Smooth muscle cell (in vitro differentiated cells): ENCODE results near the gene SLC35F2. TPM values are rescaled to one million over a fixed set of nuclear protein-coding genes. Genes with fewer than 3 reads are reported as not detected.

Experiments used
- DNase-seq: peaks from one replicate; lab custom pipeline; 2025; ENCODE audit not compliant: unreplicated experiment; lab: John Stamatoyannopoulos, UW
- H2AFZ ChIP-seq: fragments of 200-600 bp; sonication (generic); 2 replicates; pipeline ENCODE4 v1.6.0; 2016; ENCODE audit warnings: antibody characterized with exemption, low read depth, mild to moderate bottlenecking
- H3F3A ChIP-seq: fragments of 200-600 bp; sonication (generic); 2 replicates; pipeline ENCODE4 v1.6.0; 2017; ENCODE audit warnings: antibody characterized with exemption, low read depth
- H3K27ac ChIP-seq: fragments of 200-600 bp; sonication (generic); 2 replicates; pipeline ENCODE4 v1.5.1; 2016; ENCODE audit warnings: low read depth, mild to moderate bottlenecking
- H3K27me3 ChIP-seq: fragments of 200-600 bp; sonication (generic); 2 replicates; pipeline ENCODE4 v1.6.1; 2016; ENCODE audit warnings: low read depth, mild to moderate bottlenecking
- H3K36me3 ChIP-seq: fragments of 200-600 bp; sonication (generic); 2 replicates; pipeline ENCODE4 v1.5.1; 2016; ENCODE audit warnings: low read depth
- H3K4me1 ChIP-seq: fragments of 200-600 bp; sonication (generic); 2 replicates; pipeline ENCODE4 v1.5.1; 2016; ENCODE audit warnings: low read depth
- H3K4me2 ChIP-seq: fragments of 200-600 bp; sonication (generic); 2 replicates; pipeline ENCODE4 v1.6.0; 2016; ENCODE audit warnings: mild to moderate bottlenecking
- H3K4me3 ChIP-seq: fragments of 200-600 bp; sonication (generic); 2 replicates; pipeline ENCODE4 v1.5.1; 2016; ENCODE audit warnings: mild to moderate bottlenecking
- H3K79me2 ChIP-seq: fragments of 200-600 bp; sonication (generic); 2 replicates; pipeline ENCODE4 v1.6.0; 2016; ENCODE audit warnings: low read depth, mild to moderate bottlenecking
- H3K9ac ChIP-seq: fragments of 200-600 bp; sonication (generic); 2 replicates; pipeline ENCODE4 v1.6.0; 2016; ENCODE audit warnings: low read depth
- H3K9me3 ChIP-seq: fragments of 200-600 bp; sonication (generic); replicated peaks from 2 replicates; pipeline ENCODE4 v1.5.1; 2016; ENCODE audit warnings: low read depth
- H4K20me1 ChIP-seq: fragments of 200-600 bp; sonication (generic); 2 replicates; pipeline ENCODE4 v1.6.0; 2016; ENCODE audit warnings: low read depth
- WGBS: methylation state at CpG from one replicate; pipeline ENCODE4 v1.1.7; 2016; ENCODE audit warnings: low lambda C conversion rate; 5-methylcytosine and 5-hydroxymethylcytosine counted together
- polyA plus RNA-seq: library from polyadenylated mRNA; unstranded; fragments of >200 nt; fragmentation: Nextera tagmentation; extraction: Ambion mirVana; gene quantifications from 2 replicates; pipeline ENCODE4 v1.2.1, GENCODE V29; 2016
- total RNA-seq: library from RNA; depleted of rRNA; stranded (reverse); fragments of >200 nt; gene quantifications from 2 replicates; pipeline ENCODE4 v1.2.3, GENCODE V29; 2014
- TF ChIP-seq, protein P1 (sequence below): fragments of 200-600 bp; sonication (generic); IDR thresholded peaks from 2 replicates; pipeline ENCODE4 v1.5.1; 2017; ENCODE audit warnings: borderline replicate concordance, mild to moderate bottlenecking, antibody characterized with exemption; ENCODE audit not compliant: insufficient read depth, poor library complexity, severe bottlenecking

Gene SLC35F2
- total and polyA plus RNA-seq, 2 experiments from 2014 or later = 2.4 to 7.8 TPM

DNA sequence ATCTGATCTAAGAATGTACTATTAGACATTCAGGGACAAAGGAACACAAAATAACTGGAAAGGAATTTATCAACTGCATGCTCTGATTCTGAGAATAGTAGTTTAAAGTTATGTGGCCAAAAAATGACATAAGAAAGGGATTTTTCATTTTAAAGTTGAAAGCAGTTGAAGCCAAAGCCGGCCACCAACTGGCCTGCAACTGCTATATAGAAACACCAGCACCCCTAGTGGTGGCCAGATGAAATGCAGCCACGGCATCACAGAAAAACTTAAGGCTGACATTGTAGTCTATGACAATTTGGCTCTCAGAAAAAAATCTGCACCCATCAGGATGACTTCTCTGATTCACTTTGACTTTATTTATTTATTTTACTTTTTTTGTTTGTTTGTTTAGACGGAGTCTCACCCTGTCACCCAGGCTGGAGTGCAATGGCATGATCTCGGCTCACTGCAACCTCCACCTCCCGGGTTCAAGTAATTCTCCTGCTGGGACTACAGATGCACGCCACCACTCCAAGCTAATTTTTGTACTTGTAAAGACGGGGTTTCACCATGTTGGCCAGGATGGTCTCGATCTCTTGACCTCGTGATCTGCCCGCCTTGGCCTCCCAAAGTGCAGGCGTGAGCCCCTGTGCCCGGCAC lies 59.2 kb downstream of the SLC35F2 start:
- Histone ChIP-seq H3K9ac (no peak overlapping the region), H3K27ac (no peak overlapping the region), H3F3A (no peaks in the 10 kb centered on the region), H2AFZ (no peak overlapping the region), H3K4me2 (no peak overlapping the region), H3K4me3 (no peak overlapping the region), H3K79me2 (no peaks in the 10 kb centered on the region), H3K27me3 (no peaks in the 10 kb centered on the region), H3K36me3 (no peaks in the 10 kb centered on the region), H4K20me1 (no peaks in the 10 kb centered on the region), H3K9me3 (no peaks in the 10 kb centered on the region), H3K4me1 (no peaks in the 10 kb centered on the region)
- TF ChIP-seq, protein P1, sequence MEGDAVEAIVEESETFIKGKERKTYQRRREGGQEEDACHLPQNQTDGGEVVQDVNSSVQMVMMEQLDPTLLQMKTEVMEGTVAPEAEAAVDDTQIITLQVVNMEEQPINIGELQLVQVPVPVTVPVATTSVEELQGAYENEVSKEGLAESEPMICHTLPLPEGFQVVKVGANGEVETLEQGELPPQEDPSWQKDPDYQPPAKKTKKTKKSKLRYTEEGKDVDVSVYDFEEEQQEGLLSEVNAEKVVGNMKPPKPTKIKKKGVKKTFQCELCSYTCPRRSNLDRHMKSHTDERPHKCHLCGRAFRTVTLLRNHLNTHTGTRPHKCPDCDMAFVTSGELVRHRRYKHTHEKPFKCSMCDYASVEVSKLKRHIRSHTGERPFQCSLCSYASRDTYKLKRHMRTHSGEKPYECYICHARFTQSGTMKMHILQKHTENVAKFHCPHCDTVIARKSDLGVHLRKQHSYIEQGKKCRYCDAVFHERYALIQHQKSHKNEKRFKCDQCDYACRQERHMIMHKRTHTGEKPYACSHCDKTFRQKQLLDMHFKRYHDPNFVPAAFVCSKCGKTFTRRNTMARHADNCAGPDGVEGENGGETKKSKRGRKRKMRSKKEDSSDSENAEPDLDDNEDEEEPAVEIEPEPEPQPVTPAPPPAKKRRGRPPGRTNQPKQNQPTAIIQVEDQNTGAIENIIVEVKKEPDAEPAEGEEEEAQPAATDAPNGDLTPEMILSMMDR = peak; percentile 95
- peak; percentile 7 for DNase-seq
- 71% methylated on average over 12 of the region's 12 CpGs for WGBS

DNA sequence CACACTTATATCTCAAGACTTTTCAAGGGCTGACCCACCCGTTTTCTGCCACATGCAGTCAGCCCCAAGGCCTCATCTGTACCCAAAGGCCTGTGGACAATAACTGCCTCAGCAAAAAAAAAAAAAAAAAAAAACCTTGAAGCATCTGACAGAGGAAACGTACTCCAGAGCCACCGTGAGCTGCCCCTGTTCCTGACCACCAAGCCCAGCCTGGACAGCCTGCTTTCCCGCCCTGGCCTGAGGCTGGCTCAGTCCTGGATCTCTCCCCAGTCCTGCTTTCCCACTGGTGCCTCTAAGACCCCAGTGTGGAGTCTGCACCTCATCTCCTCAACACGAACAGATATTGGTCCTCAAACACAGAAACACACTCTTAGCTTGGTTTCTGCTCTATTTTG lies 66.5 kb downstream of the SLC35F2 start:
- H3F3A ChIP-seq = no peaks in the 10 kb centered on the region
- WGBS = 51% methylated on average over 5 of the region's 5 CpGs
- H3K9me3 ChIP-seq = no peaks in the 10 kb centered on the region

DNA sequence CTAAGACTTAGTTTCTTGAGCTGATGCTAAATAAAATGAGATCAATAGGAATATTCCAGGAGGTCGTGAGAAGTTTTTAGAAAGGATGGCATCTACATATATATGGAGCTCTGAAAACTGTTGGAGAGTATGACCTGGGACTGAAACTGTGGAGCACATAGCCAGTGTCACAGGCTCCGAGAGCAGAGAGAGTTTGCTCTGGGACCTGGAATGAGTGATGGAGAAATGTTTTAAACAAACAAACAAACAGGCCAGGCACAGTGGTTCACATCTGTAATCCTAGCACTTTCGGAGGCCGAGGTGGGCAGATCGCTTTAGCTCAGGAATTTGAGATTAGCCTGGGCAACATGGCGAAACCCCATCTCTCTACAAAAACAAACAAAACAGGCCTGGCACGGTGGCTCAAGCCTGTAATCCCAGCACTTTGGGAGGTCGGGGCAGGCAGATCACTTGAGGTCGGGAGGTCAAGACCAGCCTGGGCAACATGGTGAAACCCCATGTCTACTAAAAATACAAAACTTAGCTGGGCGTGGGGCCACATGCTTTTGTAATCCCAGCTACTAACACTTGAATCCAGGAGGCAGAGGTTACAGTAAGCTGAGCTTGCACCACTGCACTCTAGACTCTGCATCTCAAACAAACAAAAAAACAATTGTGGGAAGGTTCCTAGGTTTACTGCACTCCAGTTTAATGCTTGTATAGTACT lies 67.1 kb downstream of the SLC35F2 start:
- Histone ChIP-seq H2AFZ (no peak overlapping the region), H3K4me1 (no peaks in the 10 kb centered on the region), H3K4me2 (no peak overlapping the region), H3K9ac (no peak overlapping the region), H3K79me2 (no peaks in the 10 kb centered on the region), H3K36me3 (no peaks in the 10 kb centered on the region), H3K27me3 (no peaks in the 10 kb centered on the region), H3K9me3 (no peaks in the 10 kb centered on the region), H3F3A (no peaks in the 10 kb centered on the region), H3K27ac (no peak overlapping the region), H4K20me1 (no peaks in the 10 kb centered on the region), H3K4me3 (no peak overlapping the region)
- DNase-seq = no peak
- WGBS = 49% methylated on average over 10 of the region's 10 CpGs
- TF ChIP-seq, protein P1 = no peak

More for the DNA sequence above, 66.5 kb downstream of the SLC35F2 start:
- no peaks in the 10 kb centered on the region for H3K36me3 ChIP-seq
- TF ChIP-seq, protein P1 = no peak
- no peaks in the 10 kb centered on the region for H4K20me1 ChIP-seq
- DNase-seq = no peak
- no peak overlapping the region for H3K9ac ChIP-seq
- H3K4me2 ChIP-seq = no peak overlapping the region
- no peak overlapping the region for H3K27ac ChIP-seq
- H3K79me2 ChIP-seq = no peaks in the 10 kb centered on the region
- no peak overlapping the region for H2AFZ ChIP-seq
- H3K4me3 ChIP-seq = no peak overlapping the region
- no peaks in the 10 kb centered on the region for H3K27me3 ChIP-seq
- H3K4me1 ChIP-seq = no peaks in the 10 kb centered on the region
